Body of pancreas (tissue), 4 donors: ENCODE results near the gene MRRF.

ENCODE experiments used
- POLR2A ChIP-seq, 3 donors: fragments of 450-650 bp; IDR thresholded peaks; one replicate each; pipeline ENCODE4 v1.6.1; 2016; ENCODE audit warnings: antibody characterized with exemption in 3 of 3, mild to moderate bottlenecking in 2 of 3
- TF ChIP-seq, protein P1 (sequence below), 7 experiments: fragments of 450-650 bp in 4 of 7; fragments of 200-600 bp in 3 of 7; sonication (generic) in 3 of 7; IDR thresholded peaks; one replicate each; pipeline ENCODE4 v1.5.1; 2016 to 2019; ENCODE audit warnings: antibody characterized with exemption in 7 of 7

DNA sequence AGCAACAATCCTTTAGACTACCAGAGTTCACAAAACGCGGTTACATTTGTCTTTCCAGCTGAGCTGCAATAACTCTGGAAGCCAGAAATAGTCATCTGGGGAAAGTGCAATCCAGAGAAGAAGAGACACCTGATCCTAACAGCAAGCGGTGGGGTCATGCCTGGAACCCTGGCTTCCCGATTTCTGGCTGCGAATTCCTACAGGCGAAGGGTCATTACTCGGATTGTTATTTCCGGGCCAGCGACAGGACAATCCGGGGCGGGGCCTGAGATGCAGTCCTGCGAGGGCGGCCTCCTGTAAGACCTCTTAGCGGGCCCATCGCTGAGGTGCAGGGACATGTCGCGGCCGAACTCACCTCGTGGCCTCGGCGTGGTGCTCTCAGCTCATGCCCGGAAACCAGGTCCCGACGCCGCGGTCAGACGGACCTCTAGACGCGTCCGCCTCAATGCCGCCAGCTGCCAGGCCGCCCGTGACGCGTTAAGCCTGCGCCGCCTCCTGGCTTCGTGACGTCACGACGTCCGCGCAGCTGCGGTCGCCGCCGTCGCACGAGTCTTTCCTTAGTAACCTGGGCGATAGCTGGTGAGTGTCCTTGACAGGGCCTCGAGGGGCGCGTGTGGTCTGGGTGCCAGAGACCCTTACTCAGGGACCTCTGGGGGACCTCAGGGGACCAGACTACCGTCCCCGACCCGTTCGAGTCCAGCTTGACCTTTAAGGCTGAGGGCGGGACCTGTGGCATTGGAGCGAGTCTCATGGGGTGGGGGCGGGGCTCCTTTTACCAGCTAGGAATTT lies at the start of gene MRRF, which contains the start of gene RBM18:
- TF ChIP-seq, protein P1, sequence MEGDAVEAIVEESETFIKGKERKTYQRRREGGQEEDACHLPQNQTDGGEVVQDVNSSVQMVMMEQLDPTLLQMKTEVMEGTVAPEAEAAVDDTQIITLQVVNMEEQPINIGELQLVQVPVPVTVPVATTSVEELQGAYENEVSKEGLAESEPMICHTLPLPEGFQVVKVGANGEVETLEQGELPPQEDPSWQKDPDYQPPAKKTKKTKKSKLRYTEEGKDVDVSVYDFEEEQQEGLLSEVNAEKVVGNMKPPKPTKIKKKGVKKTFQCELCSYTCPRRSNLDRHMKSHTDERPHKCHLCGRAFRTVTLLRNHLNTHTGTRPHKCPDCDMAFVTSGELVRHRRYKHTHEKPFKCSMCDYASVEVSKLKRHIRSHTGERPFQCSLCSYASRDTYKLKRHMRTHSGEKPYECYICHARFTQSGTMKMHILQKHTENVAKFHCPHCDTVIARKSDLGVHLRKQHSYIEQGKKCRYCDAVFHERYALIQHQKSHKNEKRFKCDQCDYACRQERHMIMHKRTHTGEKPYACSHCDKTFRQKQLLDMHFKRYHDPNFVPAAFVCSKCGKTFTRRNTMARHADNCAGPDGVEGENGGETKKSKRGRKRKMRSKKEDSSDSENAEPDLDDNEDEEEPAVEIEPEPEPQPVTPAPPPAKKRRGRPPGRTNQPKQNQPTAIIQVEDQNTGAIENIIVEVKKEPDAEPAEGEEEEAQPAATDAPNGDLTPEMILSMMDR (IDR thresholded peaks at IDR 0.05) = peak in 1 of 7 experiments; percentile 24
- TF ChIP-seq POLR2A (IDR thresholded peaks at IDR 0.05) = peak; percentile 32 to 76 (median 68)
